HCT116 (cell line): ENCODE measurements around the gene PDLIM3. TPM values are rescaled to one million over a fixed set of nuclear protein-coding genes. Genes with fewer than 3 reads are reported as not detected.

Source experiments
- ATAC-seq: fragments of 200-7000 bp; cut with Tn5 transposase; 2 replicates; pipeline ENCODE4 v1.9.1; 2020; ENCODE audit warnings: mild to moderate bottlenecking, moderate library complexity
- BruUV-seq: library from RNA; stranded (reverse); fragments of 400-500 nt; replicated peaks from 2 replicates; lab custom pipeline; 2021; lab: Mats Ljungman, UMichigan
- CTCF ChIA-PET: fragments of 300-600 bp; sonication (Branson Sonifier 250); formaldehyde crosslinking; loops from one replicate; lab custom pipeline; 2021; ENCODE audit warnings: antibody characterized with exemption; lab: Charles Lee
- POLR2A ChIA-PET: fragments of 300-600, 350-600 bp; sonication (Branson Sonifier 250); formaldehyde crosslinking; loops from one replicate; lab custom pipeline; 2021; ENCODE audit warnings: antibody characterized with exemption; lab: Charles Lee
- RAD21 ChIA-PET, 2 experiments: fragments of 300-600 bp; sonication (Branson Sonifier 250); formaldehyde crosslinking; loops; one replicate each; lab custom pipeline; 2023; ENCODE audit warnings: low total read pairs in 2 of 2; ENCODE audit not compliant: uncharacterized antibody in 2 of 2, unreplicated experiment in 2 of 2, low non-redundant PET in 1 of 2; lab: Charles Lee
- DNase-seq: peaks from one replicate; pipeline ENCODE4 v3.0.0-alpha.2; 2010; ENCODE audit warnings: low read depth, low spot score
- H2AFZ ChIP-seq: fragments of 200-600 bp; shearing (Covaris generic), sonication (generic); 2 replicates; pipeline ENCODE4 v1.6.1; 2017; ENCODE audit warnings: low read depth, mixed run types, mixed read lengths, antibody characterized with exemption, low read length; ENCODE audit not compliant: poor library complexity, severe bottlenecking
- H3K27ac ChIP-seq: 2 replicates; pipeline ENCODE4 v1.5.1; 2012; ENCODE audit warnings: low read depth, low read length
- H3K27me3 ChIP-seq: fragments of 200-600 bp; sonication (generic); 2 replicates; pipeline ENCODE4 v1.6.1; 2016; ENCODE audit warnings: mixed run types, low read length, mixed read lengths; ENCODE audit not compliant: insufficient read depth
- H3K36me3 ChIP-seq, 2 experiments: fragments of 200-500 bp in 1 of 2; fragments of 200-600 bp in 1 of 2; sonication (Bioruptor generic) in 1 of 2; sonication (generic) in 1 of 2; 2 replicates each; pipeline versions ENCODE4 v1.5.1 to v1.6.1; 2014 to 2016; ENCODE audit warnings: low read length in 2 of 2, inconsistent platforms in 1 of 2, mixed read lengths in 1 of 2, mixed run types in 1 of 2; ENCODE audit not compliant: insufficient read depth in 2 of 2, control insufficient read depth in 1 of 2
- H3K4me1 ChIP-seq, 2 experiments: fragments of 200-600 bp in 1 of 2; sonication (generic) in 1 of 2; 2 replicates each; pipeline versions ENCODE4 v1.5.1 to v1.6.1; 2012 to 2017; ENCODE audit warnings: low read length in 2 of 2, inconsistent platforms in 1 of 2, mild to moderate bottlenecking in 1 of 2, mixed read lengths in 1 of 2, mixed run types in 1 of 2, moderate library complexity in 1 of 2; ENCODE audit not compliant: insufficient read depth in 2 of 2, control insufficient read depth in 1 of 2
- H3K4me2 ChIP-seq: fragments of 200-600 bp; sonication (generic); 2 replicates; pipeline ENCODE4 v1.6.1; 2017; ENCODE audit warnings: mixed run types, low read length, mixed read lengths
- H3K4me3 ChIP-seq, 2 experiments: fragments of 200-600 bp in 1 of 2; sonication (generic) in 1 of 2; replicated peaks in 1 of 2; 2 replicates each; pipeline ENCODE4 v1.5.1; 2011 to 2016; ENCODE audit warnings: low read length in 2 of 2, control low read depth in 1 of 2, low read depth in 1 of 2, mild to moderate bottlenecking in 1 of 2, mixed read lengths in 1 of 2, mixed run types in 1 of 2
- H3K79me2 ChIP-seq: fragments of 200-600 bp; sonication (generic); 2 replicates; pipeline ENCODE4 v1.6.1; 2017; ENCODE audit warnings: mild to moderate bottlenecking, mixed run types, low read length, moderate library complexity, mixed read lengths; ENCODE audit not compliant: insufficient read depth
- H3K9ac ChIP-seq: fragments of 200-600 bp; sonication (generic); 2 replicates; pipeline ENCODE4 v1.6.1; 2016; ENCODE audit warnings: low read length, mixed read lengths
- H3K9me2 ChIP-seq: fragments of 200-600 bp; sonication (generic), shearing (Covaris generic); 2 replicates; pipeline ENCODE4 v1.6.1; 2017; ENCODE audit warnings: mixed run types, mild to moderate bottlenecking, moderate library complexity; ENCODE audit not compliant: insufficient read depth
- H3K9me3 ChIP-seq, 2 experiments: fragments of 200-500 bp in 1 of 2; fragments of 200-600 bp in 1 of 2; sonication (Bioruptor generic) in 1 of 2; sonication (generic) in 1 of 2; 2 replicates each; pipeline ENCODE4 v1.6.1; 2014 to 2017; ENCODE audit warnings: low read length in 2 of 2, mixed read lengths in 2 of 2, inconsistent platforms in 1 of 2, low read depth in 1 of 2, mild to moderate bottlenecking in 1 of 2, mixed run types in 1 of 2, moderate library complexity in 1 of 2; ENCODE audit not compliant: control insufficient read depth in 1 of 2, insufficient read depth in 1 of 2
- H4K20me1 ChIP-seq: fragments of 200-600 bp; sonication (generic), shearing (Covaris generic); 2 replicates; pipeline ENCODE4 v1.6.1; 2017; ENCODE audit warnings: mixed run types, mild to moderate bottlenecking, moderate library complexity; ENCODE audit not compliant: insufficient read depth
- ATF3 ChIP-seq: IDR thresholded peaks from 2 replicates; pipeline ENCODE4 v1.6.1; 2012
- EGR1 ChIP-seq: IDR thresholded peaks from 2 replicates; pipeline ENCODE4 v1.6.1; 2012; ENCODE audit warnings: low read depth
- EZH2 ChIP-seq: fragments of 200-600 bp; sonication (generic); IDR thresholded peaks from 2 replicates; pipeline ENCODE4 v1.6.1; 2017; ENCODE audit warnings: antibody characterized with exemption, mixed run types
- EZH2phosphoT487 ChIP-seq: fragments of 200-600 bp; IDR thresholded peaks from 2 replicates; pipeline ENCODE4 v1.6.1; 2018; ENCODE audit warnings: antibody characterized with exemption, borderline replicate concordance
- JUND ChIP-seq: IDR thresholded peaks from 2 replicates; pipeline ENCODE4 v1.6.1; 2012
- MAX ChIP-seq: IDR thresholded peaks from 2 replicates; pipeline ENCODE4 v1.6.1; 2012
- POLR2A ChIP-seq: IDR thresholded peaks from 2 replicates; pipeline ENCODE4 v1.7.0; 2011; ENCODE audit warnings: borderline replicate concordance; ENCODE audit not compliant: insufficient read depth, insufficient read length; ENCODE audit errors: extremely low read depth
- POLR2AphosphoS5 ChIP-seq: IDR thresholded peaks from 2 replicates; pipeline ENCODE4 v1.6.1; 2011; ENCODE audit warnings: mild to moderate bottlenecking, low read depth, low read length, moderate library complexity
- SIN3A ChIP-seq: IDR thresholded peaks from 2 replicates; pipeline ENCODE4 v1.6.1; 2012; ENCODE audit warnings: low read depth
- TCF7L2 ChIP-seq: IDR thresholded peaks from 2 replicates; pipeline ENCODE4 v1.7.0; 2011; ENCODE audit warnings: borderline replicate concordance, inconsistent platforms; ENCODE audit not compliant: insufficient read depth, insufficient read length; ENCODE audit errors: extremely low read depth
- YY1 ChIP-seq: IDR thresholded peaks from 2 replicates; pipeline ENCODE4 v1.6.1; 2011; ENCODE audit warnings: low read length, low read depth, moderate library complexity, mild to moderate bottlenecking; ENCODE audit not compliant: insufficient replicate concordance; ENCODE audit errors: extremely low read depth
- ZBTB33 ChIP-seq: IDR thresholded peaks from 2 replicates; pipeline ENCODE4 v1.6.1; 2011; ENCODE audit warnings: mild to moderate bottlenecking, low read length, moderate library complexity; ENCODE audit not compliant: insufficient replicate concordance; ENCODE audit errors: extremely low read depth
- ZNF274 ChIP-seq: fragments of 200-500 bp; sonication (Bioruptor generic); IDR thresholded peaks from 2 replicates; pipeline ENCODE4 v1.6.1; 2014; ENCODE audit warnings: mild to moderate bottlenecking, low read depth, low read length, inconsistent platforms
- intact Hi-C: fragments of 100-400 bp; cut with micrococcal nuclease; formaldehyde crosslinking; loops from 2 replicates; pipeline ENCODE4 v1.10.0; 2022
- total RNA-seq: library from RNA; stranded (reverse); gene quantifications from one replicate; pipeline ENCODE4 v1.2.1, GENCODE V29; 2021; ENCODE audit not compliant: unreplicated experiment
- TF ChIP-seq, protein P1 (sequence below): IDR thresholded peaks from 2 replicates; pipeline ENCODE4 v1.6.1; 2012; ENCODE audit warnings: low read depth

Gene PDLIM3
- total RNA-seq, 1 experiment from 2014 or later = 11.5 TPM

DNA sequence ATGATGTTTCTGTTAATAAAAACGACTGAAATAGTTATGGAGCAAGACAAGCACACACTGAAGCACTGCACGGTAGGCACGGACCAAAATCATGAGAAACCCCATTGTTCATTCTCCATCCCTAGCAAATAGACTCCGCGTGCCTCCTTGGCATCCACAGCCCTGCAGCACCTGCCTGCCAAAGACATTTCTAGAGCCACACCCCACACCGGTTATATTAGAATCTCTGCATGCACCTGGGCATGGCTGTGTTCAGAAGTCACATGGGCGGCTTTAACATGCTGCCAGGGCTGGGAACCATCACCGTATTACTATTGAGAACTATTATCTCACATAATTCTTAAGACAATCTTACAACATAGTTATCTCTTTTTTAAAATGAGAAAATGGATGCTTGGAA, 5.9 kb downstream of the PDLIM3 start:
- H3K79me2 ChIP-seq = no peaks in the 10 kb centered on the region
- peaks cover 0 to under 1% of the 10 kb centered on the region in 2 experiments; a peak in 2 of 4 replicates for H3K4me1 ChIP-seq
- no peak overlapping the region for H3K4me3 ChIP-seq
- no peak overlapping the region for H3K27ac ChIP-seq
- RAD21 ChIA-PET = no interaction called here
- no peak overlapping the region for H3K4me2 ChIP-seq
- no peaks in the 10 kb centered on the region for H3K36me3 ChIP-seq
- H4K20me1 ChIP-seq = no peaks in the 10 kb centered on the region
- no peak overlapping the region for H3K9ac ChIP-seq
- CTCF ChIA-PET = no interaction called here
- H3K9me3 ChIP-seq = no peaks in the 10 kb centered on the region
- no peaks in the 10 kb centered on the region for H3K27me3 ChIP-seq
- no peak overlapping the region for H2AFZ ChIP-seq
- H3K9me2 ChIP-seq = no peaks in the 10 kb centered on the region
- intact Hi-C loops = no loop called here
- ATAC-seq (no peak), DNase-seq (no peak)
- no TSS peak for BruUV-seq
- POLR2A ChIA-PET = no interaction called here
- TF ChIP-seq MAX = no peak
- no peak for TF ChIP-seq ATF3
- no peak for TF ChIP-seq JUND
- no peak for TF ChIP-seq EZH2
- no peak for TF ChIP-seq EGR1
- no peak for TF ChIP-seq EZH2phosphoT487
- TF ChIP-seq ZNF274 = no peak
- no peak for TF ChIP-seq TCF7L2
- no peak for TF ChIP-seq POLR2AphosphoS5
- TF ChIP-seq, protein P1, sequence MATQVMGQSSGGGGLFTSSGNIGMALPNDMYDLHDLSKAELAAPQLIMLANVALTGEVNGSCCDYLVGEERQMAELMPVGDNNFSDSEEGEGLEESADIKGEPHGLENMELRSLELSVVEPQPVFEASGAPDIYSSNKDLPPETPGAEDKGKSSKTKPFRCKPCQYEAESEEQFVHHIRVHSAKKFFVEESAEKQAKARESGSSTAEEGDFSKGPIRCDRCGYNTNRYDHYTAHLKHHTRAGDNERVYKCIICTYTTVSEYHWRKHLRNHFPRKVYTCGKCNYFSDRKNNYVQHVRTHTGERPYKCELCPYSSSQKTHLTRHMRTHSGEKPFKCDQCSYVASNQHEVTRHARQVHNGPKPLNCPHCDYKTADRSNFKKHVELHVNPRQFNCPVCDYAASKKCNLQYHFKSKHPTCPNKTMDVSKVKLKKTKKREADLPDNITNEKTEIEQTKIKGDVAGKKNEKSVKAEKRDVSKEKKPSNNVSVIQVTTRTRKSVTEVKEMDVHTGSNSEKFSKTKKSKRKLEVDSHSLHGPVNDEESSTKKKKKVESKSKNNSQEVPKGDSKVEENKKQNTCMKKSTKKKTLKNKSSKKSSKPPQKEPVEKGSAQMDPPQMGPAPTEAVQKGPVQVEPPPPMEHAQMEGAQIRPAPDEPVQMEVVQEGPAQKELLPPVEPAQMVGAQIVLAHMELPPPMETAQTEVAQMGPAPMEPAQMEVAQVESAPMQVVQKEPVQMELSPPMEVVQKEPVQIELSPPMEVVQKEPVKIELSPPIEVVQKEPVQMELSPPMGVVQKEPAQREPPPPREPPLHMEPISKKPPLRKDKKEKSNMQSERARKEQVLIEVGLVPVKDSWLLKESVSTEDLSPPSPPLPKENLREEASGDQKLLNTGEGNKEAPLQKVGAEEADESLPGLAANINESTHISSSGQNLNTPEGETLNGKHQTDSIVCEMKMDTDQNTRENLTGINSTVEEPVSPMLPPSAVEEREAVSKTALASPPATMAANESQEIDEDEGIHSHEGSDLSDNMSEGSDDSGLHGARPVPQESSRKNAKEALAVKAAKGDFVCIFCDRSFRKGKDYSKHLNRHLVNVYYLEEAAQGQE = no peak
- TF ChIP-seq ZBTB33 = no peak
- no peak for TF ChIP-seq POLR2A
- TF ChIP-seq SIN3A = no peak
- TF ChIP-seq YY1 = no peak
